IPS-NIHi7 (cell line): Measurements from ENCODE around the gene MAP7.
"Not testable (repeated sequence)": the region's sequence is repeated elsewhere in the genome, so short reads cannot be mapped to it uniquely, and the experiment has no call there.

Source experiments
- DNase-seq: peaks from one replicate; pipeline ENCODE4 v3.0.0; 2012; ENCODE audit warnings: mixed read lengths; ENCODE audit errors: extremely low spot score

MAP7 gene

GRCh38 chr6:136424901-136425300, 125.3 kb downstream of the MAP7 start:
- no peak for DNase-seq

- no peak for DNase-seq
Measured at GRCh38 chr6:136424450-136424849, 125.8 kb downstream of the MAP7 start.

DNA sequence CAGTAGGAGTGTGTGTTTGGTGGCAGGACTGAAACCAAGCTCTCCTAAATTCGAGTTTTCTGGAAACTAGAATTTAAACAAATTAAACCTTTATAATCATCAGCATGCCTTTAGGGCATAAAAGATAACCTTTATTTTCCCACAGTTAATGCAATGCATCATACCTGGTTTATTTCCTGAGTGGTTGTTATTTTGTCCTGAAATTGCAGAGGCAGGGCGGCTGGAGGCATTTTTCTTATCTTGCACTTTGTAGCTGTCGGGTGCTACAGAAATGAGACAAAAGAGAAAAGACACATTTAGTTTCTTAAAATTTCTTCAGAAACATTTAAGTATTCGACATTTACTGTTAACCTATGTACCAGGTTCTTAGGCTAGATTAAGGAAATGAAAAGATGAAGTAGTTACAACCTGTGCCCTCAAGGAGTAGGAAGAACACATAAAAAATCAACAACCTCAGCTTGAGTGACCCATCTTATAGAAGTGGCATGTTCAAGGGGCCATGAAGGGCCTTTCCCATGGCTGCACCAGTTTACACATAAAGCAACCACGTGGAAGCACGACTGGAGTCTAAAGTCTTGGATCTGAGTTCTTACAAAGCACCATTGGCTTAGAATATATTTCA, 128.6 kb downstream of the MAP7 start:
- no peak for DNase-seq

GRCh38 chr6:136420853-136421252, 129.4 kb downstream of the MAP7 start:
- DNase-seq, result no peak

DNA sequence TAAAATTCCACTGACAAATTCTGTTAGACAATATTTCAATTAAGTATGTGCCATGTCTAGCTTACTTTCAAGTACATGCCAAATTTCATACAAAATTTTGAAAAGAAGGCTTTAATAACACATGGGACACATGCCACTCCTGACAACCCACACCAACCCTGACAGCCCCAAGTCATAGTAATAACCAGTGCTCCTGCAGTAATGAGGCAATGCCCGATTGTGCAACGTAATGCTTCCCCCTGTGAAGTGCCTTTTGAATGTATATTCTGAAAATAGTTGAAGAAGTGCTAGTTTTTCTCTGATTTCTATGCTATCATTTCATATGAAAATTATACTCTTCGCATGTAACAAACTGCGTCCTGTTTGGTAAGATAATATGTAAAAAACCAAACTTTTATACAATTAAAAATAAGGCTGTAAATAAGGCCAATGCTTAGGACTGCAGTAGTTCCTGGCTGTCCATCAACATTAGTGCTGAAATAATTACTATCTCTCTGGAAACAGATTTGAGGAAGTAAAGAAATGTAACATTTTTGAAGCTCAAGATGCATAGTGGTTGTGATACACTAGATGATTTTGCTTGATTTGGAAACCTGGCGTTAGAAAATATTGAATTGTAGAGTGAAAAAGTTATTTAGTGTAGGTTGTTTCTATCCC, 134.7 kb downstream of the MAP7 start:
- DNase-seq, result no peak

DNA sequence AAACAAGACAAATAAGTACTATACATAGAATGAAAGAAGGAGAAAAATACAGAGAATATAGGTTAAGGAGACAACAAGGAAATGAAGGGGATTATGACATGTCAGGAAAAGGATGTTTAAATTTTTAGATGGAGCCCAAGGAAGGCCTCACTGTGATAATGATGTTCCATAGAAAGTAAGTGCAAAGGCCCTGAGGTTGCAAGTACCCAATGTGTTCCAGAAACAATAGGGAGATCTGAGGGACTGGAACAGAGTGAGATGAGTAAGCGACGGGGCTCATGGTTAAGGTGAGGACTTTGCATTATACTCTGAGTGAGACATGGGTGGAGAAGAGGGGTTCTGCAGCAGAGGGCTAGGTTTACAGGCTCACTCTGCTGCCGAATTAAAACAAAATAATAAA, 137.8 kb downstream of the MAP7 start:
- no peak for DNase-seq

GRCh38 chr6:136411453-136412354, 138.5 kb downstream of the MAP7 start:
- DNase-seq, result no peak

- DNase-seq, result no peak
Measured at GRCh38 chr6:136411025-136411325, 139.2 kb downstream of the MAP7 start.

GRCh38 chr6:136410201-136411024, 139.8 kb downstream of the MAP7 start:
- DNase-seq, result no peak

- DNase-seq, result no peak
Measured at GRCh38 chr6:136409597-136409996, 140.6 kb downstream of the MAP7 start.

- no peak for DNase-seq
Measured at GRCh38 chr6:136408204-136408603, 142.0 kb downstream of the MAP7 start.

DNA sequence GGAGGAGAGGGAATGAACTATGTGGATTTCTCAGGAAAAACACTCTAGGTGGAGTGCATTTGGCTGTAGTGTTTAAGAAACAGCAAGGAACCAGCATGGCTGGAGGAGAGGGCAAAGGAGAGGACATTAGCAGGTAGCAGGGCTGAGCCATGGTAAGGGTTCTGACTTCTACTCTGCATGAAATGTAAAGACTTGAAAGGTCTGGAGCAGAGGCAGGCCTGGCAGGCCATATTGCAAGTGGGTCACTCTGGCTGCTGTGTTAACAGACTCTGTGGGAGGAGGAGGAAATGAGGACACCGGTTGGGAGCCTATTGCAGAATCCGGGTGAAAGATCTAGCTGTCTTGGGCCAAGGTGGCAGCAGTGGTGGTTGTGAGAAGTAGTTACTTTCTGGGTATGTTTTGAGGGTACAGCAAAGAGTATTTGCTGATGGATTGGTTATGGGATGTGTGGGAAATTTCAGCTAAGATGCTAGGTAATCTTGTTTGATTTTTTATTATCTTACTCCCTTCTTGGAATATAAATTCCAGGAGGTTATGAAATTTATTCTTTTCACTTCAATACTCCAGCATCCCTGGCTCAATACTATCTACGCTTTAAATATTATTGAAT, 144.7 kb downstream of the MAP7 start:
- DNase-seq, result no peak

- DNase-seq, result no peak
Measured at GRCh38 chr6:136404627-136405419, 145.4 kb downstream of the MAP7 start.

GRCh38 chr6:136404007-136404406, 146.2 kb downstream of the MAP7 start:
- DNase-seq, result no peak

- DNase-seq, result no peak
Measured at GRCh38 chr6:136403110-136403980, 146.9 kb downstream of the MAP7 start.

DNA sequence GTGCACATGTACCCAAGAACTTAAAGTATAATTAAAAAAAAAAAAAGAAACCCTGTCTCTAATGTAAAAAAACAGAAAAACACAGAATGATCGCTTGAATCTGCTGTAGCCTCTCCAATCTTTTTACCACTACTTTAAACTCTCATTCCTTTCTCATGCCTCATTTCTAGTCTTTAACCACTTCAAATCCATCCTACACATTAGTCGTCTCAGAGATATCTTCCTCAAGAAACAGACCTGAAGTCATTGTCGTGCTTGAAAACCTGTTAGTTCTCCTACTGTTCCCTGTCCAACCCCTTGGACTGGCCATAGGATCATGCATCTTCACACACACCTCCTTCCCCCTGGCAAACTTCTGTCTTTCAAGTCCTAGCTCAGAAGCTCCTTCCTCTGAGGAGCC, 148.5 kb downstream of the MAP7 start:
- DNase-seq, result no peak

GRCh38 chr6:136401236-136401635, 149.0 kb downstream of the MAP7 start:
- not testable (repeated sequence) for DNase-seq

DNA sequence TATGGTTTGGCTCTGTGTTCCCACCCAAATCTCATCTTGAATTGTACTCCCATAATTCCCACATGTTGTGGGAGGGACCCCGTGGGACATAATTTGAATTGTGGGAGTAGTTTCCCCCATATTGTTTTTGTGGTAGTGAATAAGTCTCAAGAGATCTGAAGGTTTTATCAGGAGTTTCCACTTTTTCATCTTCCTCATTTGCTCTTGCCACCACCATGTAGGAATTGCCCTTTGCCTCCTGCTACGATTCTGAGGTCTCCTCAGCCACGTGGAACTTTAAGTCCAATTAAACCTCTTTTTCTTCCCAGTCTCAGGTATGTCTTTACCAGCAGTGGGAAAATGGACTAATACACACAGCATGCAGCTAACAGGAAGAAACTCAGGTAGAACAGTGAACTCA, 151.8 kb downstream of the MAP7 start:
- DNase-seq, result no peak

GRCh38 chr6:136396908-136397307, 153.3 kb downstream of the MAP7 start:
- no peak for DNase-seq

- not testable (repeated sequence) for DNase-seq
Measured at GRCh38 chr6:136390959-136391358, 159.3 kb downstream of the MAP7 start.
